Activated CD4-positive, CD25-positive, alpha-beta regulatory T cell treated with anti-CD3 and anti-CD28 coated beads, Interleukin-2, amount 50 U/mL, for 16 hours (primary cell): Measurements from ENCODE around the gene MMP28.
"Not testable (repeated sequence)": the region's sequence is repeated elsewhere in the genome, so short reads cannot be mapped to it uniquely, and the experiment has no call there.

ENCODE experiments used
- DNase-seq: peaks from one replicate; pipeline ENCODE4 v3.0.0-alpha.2; 2020; ENCODE audit warnings: low read depth, low spot score

The MMP28 gene

GRCh38 chr17:35766489-35766877, 29.0 kb downstream of the MMP28 start:
- no peak for DNase-seq

DNA sequence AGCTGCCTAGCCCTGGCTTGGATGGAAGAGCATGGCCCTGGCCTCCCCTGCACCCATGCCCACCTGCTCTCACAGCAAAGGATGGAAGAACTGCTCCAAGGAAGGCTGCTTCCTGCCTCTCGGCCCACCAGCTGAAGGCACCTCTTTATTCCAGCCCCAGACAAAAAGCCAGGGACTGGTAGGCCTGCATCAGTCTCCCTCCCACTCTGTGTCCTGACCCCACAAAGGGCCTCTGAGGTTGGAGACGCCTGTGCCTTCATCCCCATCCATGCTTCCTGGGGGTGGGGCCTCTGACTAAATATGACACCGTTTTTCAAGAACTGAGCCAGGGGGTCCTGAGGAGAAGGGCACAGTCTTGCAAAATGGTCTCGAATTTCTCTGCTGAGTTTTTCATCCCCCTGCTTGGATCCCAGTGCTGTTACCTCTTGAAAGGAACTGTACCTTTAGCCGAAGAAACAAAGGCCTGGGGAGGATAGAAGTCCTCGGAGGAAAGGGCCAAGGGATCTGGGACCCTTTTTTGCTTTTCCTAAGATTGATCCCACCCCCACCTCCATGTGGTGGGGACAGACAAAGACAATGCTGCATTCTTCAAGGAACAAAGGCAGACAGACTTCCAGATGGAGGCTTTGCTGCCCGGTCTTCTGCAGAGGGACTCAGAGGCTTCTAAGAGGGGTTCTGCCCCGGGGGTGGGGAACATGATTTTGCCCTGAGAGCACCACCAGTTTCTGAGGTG, 29.5 kb downstream of the MMP28 start:
- no peak for DNase-seq

GRCh38 chr17:35765086-35765710, 30.2 kb downstream of the MMP28 start:
- no peak for DNase-seq

- DNase-seq: peak; percentile 65
These were observed 31.1 kb downstream of the MMP28 start for GRCh38 chr17:35764123-35764991.

DNA sequence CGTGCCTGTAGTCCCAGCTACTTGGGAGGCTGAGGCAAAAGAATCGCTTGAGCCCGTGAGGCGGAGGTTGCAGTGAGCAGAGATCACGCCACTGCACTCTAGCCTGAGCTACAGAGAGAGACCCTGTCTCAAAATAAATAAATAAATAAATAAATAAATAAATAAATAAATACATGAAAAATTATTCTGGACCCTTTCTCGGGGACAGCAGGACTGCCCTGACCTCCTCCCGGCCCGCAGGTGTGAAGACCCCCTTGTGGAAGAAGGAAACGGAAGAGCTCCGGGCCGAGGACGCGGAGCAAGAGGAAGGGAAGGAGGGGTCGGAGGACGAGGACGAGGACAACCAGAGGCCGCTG, 31.7 kb downstream of the MMP28 start:
- DNase-seq: no peak

GRCh38 chr17:35761601-35762000, 33.8 kb downstream of the MMP28 start:
- no peak for DNase-seq

DNA sequence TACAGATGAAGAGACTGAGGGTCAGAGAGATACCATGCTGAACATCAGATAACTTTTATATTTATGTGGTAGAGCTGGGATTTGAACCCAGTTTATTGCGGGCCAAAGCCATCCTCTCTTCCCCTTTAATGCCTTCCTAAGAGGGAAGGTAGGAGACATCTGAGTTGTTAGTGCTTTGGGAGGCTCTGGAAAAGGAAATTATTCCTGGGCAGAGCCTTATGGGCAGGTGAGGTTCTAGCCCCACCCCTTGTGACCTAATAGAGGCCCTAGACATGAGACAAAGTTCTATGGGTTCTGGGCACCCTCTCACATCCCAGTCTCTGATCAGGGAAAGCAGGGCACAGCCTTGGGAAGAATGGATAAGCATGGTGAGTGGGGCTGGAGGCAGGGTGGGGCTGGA, 34.9 kb downstream of the MMP28 start, which contains the start of gene C17orf50:
Gene C17orf50, plus strand, starts transcription at position 301 of the 400 bp plus-strand sequence. Its CDS starts 55 bp downstream, at position 356.
- DNase-seq: no peak

DNA sequence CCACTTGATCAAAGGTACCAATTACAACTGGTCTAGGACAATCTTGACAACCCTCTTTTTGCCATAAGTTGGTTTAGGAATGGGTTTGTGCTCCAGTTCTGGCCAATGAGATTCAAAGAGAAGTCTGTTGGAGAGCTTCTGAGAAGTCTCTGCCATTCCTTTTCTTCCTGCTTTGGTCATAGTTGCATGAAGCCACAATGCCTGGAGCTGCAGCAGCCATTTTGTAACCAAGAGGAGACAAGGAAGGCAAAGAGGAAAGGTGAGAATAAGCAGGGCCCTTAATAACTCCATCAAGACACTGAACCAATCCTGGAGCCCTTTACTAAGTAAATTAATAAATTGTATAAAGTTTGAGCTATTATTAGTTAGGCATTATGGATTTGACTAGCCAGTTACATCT, 38.2 kb downstream of the MMP28 start:
- no peak for DNase-seq

DNA sequence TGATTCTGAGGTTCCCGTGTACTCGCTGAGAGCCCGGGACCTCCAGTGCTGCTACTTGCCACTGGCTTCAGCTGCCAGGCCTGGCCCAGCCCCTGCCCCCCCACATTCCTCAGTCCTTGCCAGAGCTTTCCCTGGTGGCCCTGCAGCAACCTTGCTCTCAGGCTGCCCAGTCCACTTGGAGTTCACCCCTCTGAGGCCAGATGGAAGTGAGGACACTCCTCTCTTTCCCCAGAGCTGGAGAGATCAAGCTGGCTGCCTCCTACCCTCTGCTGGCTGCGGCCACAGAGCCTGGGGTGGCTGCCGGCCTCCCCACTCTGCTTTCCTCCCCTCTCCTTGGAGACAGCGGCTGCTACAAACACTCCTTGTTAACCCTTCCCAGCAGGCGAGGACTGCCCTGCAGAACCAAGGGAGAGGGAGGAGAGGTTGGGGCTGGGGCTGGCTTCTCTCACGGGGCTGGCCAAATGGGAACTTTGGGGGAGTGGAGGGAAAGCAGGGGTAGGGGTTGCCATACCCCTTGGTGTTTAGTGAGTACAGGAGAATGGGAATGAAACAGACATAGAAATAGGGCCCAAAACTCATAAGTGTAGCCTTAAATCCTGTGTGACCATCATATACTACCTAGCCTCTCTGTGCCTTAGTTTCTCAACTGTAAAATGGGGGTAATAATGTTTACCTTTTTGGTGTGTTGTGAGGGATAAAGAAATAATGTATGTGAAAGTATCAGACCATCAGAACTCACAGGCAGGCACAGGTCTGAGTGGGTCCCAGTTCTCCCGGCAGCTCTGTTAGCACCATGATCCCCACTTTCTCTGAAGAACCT, 42.3 kb downstream of the MMP28 start, which contains the start of gene GAS2L2:
Gene GAS2L2, minus strand, starts transcription at position 295 of the 820 bp plus-strand sequence. CDS start 389 bp downstream, outside the sequence.
- DNase-seq: no peak

GRCh38 chr17:35752471-35752870, 43.0 kb downstream of the MMP28 start:
- no peak for DNase-seq

GRCh38 chr17:35751541-35751940, 43.9 kb downstream of the MMP28 start:
- not testable (repeated sequence) for DNase-seq

GRCh38 chr17:35750526-35751395, 44.7 kb downstream of the MMP28 start:
- DNase-seq: no peak

DNA sequence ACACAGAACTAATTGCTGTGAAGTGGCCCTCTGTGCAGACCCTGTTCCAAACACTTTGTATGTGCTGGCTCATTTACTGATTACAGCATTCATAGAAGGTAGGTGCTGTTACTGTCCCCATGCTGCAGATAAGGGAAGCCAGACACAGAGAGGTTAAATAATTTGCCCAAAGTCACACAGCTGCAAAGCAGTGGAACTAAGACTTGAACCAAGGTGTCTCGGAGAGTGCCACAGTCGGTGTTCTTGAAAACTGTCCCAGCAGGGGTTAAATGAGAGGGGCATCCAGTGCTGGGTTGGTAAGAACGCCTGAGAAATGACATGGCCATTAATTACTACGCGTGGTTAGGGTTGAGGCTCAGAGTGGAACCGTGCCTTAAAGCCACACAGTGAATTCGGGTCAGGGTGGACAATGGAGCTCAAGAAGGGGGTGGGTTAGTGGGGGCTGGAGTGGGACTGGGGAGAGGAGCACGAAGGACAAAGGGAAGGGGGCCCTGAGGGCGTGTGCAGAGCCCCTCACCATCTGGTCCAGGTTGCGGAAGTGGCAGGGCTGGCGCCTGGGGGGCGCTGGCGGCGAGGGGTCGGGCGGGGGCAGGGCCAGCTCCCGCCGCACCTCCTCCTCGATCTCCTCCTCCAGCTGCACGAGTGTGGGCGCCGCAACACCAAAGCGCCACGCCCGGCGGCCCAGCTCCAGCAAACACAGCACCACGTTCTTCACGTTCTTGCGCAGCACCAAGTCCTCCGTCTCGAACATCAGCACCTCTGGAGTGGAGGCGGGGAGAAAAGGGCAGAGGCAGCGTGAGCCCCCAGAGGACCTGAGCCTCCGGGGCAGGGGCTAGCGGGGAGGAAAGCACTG, 45.7 kb downstream of the MMP28 start:
- no peak for DNase-seq

DNA sequence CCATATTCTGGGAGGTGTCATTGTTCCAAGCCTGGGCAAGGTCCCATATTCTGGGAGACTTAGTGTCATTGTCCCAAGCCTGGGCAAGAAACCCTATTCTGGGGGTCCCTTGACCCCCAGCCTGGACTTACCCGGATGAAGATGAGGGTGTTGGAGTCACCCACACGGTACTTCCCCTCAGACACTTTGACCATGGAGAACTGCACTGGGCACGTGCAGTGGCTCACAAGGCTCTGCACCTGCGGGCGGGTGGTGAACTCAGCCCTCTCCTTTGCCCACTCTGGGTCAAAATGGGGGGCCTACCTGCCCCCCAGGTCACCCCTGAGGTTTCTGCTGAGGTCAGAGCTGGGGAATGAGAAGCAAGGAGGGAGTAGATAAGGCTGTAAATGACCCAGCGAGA, 46.5 kb downstream of the MMP28 start:
- DNase-seq: no peak

DNA sequence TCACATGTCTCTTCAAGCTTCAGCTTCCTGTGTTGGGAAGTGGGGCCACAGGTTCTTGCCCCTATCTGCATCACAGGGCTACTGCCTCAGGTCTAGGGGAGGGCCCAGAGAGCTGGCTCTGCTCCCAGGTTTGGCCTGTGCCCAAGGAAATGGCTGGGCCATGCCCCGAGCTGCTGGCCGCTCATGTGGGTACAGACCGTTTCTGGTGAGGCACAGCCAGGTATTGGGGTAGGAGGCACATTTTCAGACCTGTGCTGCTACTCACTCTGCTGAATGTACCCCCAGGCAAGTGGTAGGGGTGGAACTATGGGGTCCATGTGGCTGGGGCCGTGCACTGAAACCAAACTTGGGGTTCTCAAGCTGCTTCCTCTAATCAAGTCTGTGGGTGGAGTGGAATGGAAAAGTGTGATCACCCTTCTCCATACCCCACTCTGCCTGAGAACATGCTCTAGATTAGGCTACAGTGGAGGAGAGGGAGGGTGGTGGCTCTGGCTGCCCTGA, 47.0 kb downstream of the MMP28 start:
- DNase-seq: no peak

- DNase-seq: peak; percentile 54
These were observed 47.9 kb downstream of the MMP28 start for GRCh38 chr17:35747540-35748017.

- no peak for DNase-seq
These were observed 49.6 kb downstream of the MMP28 start for GRCh38 chr17:35745749-35746320.

DNA sequence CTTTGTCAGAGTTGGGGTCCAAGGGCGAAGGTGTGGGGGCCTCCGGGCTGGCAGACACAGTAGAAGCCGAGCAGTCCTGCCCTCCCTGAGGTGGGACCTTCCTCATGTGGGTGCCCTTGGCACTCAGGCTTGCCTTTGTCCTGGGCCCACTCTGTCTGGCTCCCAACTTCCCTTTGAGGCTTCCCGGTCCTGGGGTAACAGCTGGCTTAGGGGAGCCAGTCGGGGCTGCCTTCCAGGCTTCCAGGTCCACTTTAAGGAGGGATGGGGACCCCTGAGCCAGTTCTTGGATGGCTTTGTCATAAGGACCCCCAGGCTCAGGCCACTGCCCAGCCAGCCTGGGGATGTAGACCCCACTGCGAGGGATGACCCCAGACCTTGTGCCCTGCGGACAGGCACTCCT, 50.2 kb downstream of the MMP28 start:
- DNase-seq: no peak

DNA sequence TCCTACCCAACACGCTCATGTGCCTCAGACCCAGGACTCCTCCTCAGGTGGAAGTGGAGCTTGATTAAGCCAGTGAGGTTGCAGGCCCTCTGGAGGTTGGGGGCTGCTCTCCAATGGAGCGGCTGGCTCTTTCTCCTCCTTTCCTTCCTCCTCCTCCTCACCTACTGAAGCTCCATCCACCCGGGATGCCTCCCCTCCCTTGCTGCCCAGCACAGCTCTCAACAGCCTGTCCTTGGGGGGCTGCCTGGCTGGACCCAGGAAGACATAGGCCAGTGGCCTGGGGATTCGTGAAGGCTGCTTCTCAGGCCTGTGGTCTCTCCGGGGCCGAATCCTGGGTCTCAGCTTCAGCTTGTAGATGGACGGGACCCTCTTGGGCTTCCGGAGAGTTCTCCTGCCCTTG, 50.6 kb downstream of the MMP28 start:
- no peak for DNase-seq
